Omental fat pad (tissue), 4 donors: ENCODE measurements around the gene PPP1R16B. TPM values are rescaled to one million over a fixed set of nuclear protein-coding genes. Genes with fewer than 3 reads are reported as not detected.

Experiments
- ATAC-seq: fragments of 150-250 bp; one replicate; pipeline ENCODE4 v1.9.1; 2016; ENCODE audit warnings: mild to moderate bottlenecking, moderate library complexity; ENCODE audit not compliant: low FRiP score
- DNase-seq: peaks from one replicate; pipeline ENCODE4 v3.0.0-alpha.2; 2019; ENCODE audit warnings: low spot score
- total RNA-seq, 4 donors: library from RNA; depleted of rRNA; stranded (reverse); fragments of >200 nt; gene quantifications; one replicate each; pipeline ENCODE4 v1.1.0, GENCODE V29; 2016
- TF ChIP-seq, protein P1 (sequence below), 3 donors: fragments of 450-650 bp; IDR thresholded peaks; one replicate each; pipeline ENCODE4 v1.5.1; 2016 to 2017; ENCODE audit warnings: antibody characterized with exemption in 3 of 3, mild to moderate bottlenecking in 3 of 3, moderate library complexity in 2 of 3

PPP1R16B gene
- total RNA-seq, 4 donors from 2014 or later, result 7.1 to 48.4 (median 21.6) TPM

DNA sequence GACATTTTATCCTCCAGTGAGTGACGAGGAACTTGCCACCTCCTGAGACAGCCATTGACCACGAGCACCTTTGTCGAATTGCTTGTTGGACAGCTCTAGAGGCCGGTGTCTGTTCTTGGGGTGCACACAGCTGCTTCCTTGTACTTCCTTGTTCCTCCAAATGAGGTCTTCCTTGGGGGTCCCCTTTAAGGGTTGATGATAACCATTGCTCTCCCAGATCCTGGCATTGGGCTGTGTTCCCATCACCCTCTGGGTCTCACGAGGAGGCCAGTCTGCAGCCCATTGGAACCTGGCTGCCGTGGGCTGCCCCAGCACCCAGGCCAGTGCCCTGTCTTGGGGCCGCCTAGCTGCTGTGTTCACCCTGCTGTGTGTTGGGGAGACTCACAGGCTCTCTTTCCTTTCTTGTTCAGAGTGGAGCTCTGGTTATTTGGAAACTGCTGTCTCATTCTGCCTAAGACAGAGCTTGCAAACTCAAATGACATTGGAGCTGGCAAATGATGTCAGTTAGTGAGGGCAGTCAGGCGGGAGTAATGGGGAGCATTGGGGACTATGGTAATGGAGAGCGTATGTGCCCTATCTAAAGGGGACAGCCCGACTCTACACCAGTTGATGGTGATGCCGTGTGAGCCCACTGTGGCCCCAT lies 25.7 kb downstream of the PPP1R16B start:
- no peak for ATAC-seq
- TF ChIP-seq, protein P1, sequence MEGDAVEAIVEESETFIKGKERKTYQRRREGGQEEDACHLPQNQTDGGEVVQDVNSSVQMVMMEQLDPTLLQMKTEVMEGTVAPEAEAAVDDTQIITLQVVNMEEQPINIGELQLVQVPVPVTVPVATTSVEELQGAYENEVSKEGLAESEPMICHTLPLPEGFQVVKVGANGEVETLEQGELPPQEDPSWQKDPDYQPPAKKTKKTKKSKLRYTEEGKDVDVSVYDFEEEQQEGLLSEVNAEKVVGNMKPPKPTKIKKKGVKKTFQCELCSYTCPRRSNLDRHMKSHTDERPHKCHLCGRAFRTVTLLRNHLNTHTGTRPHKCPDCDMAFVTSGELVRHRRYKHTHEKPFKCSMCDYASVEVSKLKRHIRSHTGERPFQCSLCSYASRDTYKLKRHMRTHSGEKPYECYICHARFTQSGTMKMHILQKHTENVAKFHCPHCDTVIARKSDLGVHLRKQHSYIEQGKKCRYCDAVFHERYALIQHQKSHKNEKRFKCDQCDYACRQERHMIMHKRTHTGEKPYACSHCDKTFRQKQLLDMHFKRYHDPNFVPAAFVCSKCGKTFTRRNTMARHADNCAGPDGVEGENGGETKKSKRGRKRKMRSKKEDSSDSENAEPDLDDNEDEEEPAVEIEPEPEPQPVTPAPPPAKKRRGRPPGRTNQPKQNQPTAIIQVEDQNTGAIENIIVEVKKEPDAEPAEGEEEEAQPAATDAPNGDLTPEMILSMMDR (IDR thresholded peaks at IDR 0.05), result no peak
- DNase-seq, result no peak

DNA sequence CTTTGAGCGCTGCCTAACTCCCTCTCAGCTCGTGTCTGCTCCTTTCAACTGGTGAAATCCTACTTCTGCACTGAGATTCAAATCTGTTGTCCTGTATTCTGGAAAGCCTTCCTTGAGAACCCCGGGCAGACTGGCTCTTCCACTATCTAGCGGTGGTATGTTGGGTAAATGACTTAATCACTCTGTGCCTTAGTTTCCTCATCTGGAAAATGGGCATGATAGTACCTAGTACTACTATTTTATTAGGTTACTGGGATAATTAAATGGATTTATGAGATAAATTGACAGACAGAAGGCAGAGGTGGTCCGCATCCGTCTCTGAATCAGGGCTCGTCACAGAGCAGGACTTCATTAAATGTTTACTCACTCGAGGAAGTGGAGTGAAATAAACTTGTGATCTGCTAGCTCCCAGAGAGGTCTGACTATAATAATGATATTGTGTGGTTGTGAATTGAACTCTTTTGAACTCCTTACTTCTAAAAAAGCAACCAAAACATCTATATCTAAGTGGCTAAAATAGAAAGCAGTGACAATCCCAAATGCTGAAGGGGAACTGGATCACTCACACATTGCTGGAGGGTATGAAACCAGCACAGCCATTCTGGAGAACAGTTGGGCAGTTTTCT lies 26.6 kb downstream of the PPP1R16B start:
- TF ChIP-seq, protein P1 (IDR thresholded peaks at IDR 0.05), result no peak
- DNase-seq (no peak), ATAC-seq (no peak)

DNA sequence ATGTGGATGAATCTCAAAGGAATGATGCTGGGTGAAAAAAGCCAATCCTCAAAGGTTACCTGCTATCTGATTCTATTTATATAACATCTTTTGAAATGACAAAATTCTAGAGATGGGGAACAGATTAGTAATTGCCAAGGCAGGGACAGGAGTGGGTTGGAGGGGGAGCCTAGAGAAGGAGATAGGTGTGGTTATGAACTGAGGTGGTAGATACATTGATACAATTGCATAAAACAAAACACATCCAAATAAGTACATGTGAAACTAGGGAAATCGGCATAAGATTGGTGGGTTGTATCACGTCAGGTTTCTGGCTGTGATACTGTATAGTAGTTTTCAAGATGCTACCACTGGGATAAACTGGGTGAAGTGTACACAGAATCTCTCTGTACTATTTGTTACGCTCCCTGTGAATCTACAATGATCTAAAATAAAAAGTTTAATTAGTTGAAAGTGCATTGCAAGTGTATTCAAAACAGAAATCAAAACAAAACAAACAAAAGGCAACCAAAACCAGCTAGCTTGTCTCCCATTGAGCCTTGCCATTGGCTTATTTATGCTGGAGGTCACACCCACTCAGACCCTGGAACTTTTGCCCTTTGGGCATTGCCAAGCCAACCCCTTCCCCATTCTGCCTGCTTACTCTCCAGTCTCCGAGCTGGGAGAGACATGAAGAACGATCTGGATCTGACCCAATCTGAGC lies 27.8 kb downstream of the PPP1R16B start:
- TF ChIP-seq, protein P1 (IDR thresholded peaks at IDR 0.05), result no peak
- ATAC-seq, result no peak
- no peak for DNase-seq

DNA sequence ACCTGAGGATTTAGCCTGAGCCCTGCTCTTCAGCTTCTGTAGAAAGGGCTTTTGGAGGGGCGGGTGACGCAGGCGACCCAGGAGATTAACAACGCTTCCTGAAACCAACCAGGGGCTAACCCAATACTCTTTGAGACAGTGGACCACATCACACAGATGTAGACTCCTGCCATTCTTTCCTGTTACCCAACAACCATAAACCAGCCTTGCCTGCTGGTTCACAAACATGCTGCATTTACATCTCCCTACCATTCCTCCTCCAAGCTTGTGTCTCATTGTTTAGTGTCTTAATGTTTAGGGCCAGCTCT lies 28.3 kb downstream of the PPP1R16B start:
- DNase-seq (no peak), ATAC-seq (no peak)
- TF ChIP-seq, protein P1 (IDR thresholded peaks at IDR 0.05), result no peak

DNA sequence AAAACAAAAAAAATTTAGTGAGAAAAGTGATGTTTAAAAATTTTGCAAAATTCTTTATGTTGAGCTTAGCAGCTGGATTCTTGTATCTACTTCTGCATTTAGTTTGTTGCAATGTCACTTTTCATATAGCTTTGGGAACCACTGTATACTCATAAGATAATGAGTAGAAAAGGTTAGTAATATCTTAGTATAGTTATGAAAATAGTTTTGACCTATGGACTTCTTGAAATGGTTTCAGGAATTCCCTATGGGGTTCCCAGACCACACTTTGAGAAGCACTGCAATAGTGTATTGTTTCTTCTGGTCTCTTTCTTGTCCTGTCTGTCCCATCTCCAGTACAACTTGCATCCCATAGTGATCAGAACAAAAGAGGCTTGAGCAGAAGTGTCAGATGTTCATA lies 29.4 kb downstream of the PPP1R16B start:
- DNase-seq, result no peak
- ATAC-seq, result no peak
- TF ChIP-seq, protein P1 (IDR thresholded peaks at IDR 0.05), result no peak

DNA sequence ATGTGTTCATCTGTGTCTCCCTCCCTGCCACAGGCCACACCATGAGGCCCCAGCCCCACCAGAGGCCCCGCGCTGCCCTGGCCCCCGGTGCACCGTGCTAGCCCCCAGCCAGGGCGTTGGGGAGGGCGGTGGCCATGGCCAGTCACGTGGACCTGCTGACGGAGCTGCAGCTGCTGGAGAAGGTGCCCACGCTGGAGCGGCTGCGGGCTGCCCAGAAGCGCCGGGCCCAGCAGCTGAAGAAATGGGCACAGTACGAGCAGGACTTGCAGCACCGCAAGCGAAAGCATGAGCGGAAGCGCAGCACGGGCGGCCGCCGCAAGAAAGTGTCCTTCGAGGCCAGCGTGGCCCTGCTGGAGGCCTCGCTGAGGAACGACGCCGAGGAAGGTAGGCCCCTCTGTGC lies 30.3 kb downstream of the PPP1R16B start:
- TF ChIP-seq, protein P1 (IDR thresholded peaks at IDR 0.05), result no peak
- DNase-seq (no peak), ATAC-seq (no peak)

DNA sequence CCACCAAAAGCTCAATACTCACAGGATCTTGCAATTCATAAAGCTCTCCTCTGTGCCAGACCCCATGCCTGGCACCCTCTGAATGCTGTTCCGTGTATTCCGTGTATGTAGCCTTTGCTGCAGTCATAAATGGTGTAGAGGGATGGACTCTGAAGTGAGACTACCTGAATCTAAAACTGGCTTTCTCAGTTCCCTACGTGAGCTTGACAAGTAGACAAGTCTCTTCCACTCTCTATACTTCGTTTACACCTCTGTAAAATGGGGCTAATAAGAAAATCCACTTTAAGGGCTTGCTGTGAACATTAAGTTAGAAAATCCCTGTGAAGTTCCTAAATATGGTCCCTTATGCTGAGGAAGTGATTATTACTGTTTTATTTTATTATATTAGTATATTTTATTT lies 31.5 kb downstream of the PPP1R16B start:
- TF ChIP-seq, protein P1 (IDR thresholded peaks at IDR 0.05), result no peak
- ATAC-seq, result no peak
- no peak for DNase-seq
